Spinal cord (tissue), 10 donors: ENCODE data around the gene DGKI. TPM values are rescaled to one million over a fixed set of nuclear protein-coding genes. Genes with fewer than 3 reads are reported as not detected.

ENCODE experiments used
- DNase-seq, 6 donors: peaks; one replicate each; pipeline versions ENCODE4 v3.0.0 to v3.0.0-alpha.2; 2013 to 2015; ENCODE audit warnings: low spot score in 6 of 6, low read depth in 4 of 6
- H3K27ac ChIP-seq: one replicate; pipeline ENCODE4 v1.5.1; 2013; ENCODE audit warnings: low read depth, low read length, control low read depth
- H3K27me3 ChIP-seq: one replicate; pipeline ENCODE4 v1.6.1; 2013; ENCODE audit warnings: low read length; ENCODE audit not compliant: control insufficient read depth, insufficient read depth
- H3K36me3 ChIP-seq: one replicate; pipeline ENCODE4 v1.6.1; 2013; ENCODE audit warnings: low read length; ENCODE audit not compliant: control insufficient read depth, insufficient read depth
- H3K4me1 ChIP-seq: one replicate; pipeline ENCODE4 v1.6.1; 2013; ENCODE audit warnings: low read length; ENCODE audit not compliant: control insufficient read depth, insufficient read depth
- H3K4me3 ChIP-seq: one replicate; pipeline ENCODE4 v1.5.1; 2013; ENCODE audit warnings: low read depth, low read length, control low read depth
- H3K9me3 ChIP-seq: one replicate; pipeline ENCODE4 v1.6.1; 2013; ENCODE audit warnings: low read length; ENCODE audit not compliant: control insufficient read depth, insufficient read depth
- WGBS: methylation state at CpG from one replicate; pipeline ENCODE4 v1.1.5; 2013; ENCODE audit warnings: missing lambda C conversion rate; ENCODE audit not compliant: insufficient coverage; 5-methylcytosine and 5-hydroxymethylcytosine counted together
- polyA plus RNA-seq, 2 donors: library from polyadenylated mRNA; unstranded; fragments of 120-200 nt; gene quantifications; one replicate each; pipeline ENCODE4 v1.2.1, GENCODE V29; 2013; ENCODE audit not compliant: insufficient read length in 2 of 2
- total RNA-seq, 2 donors: library from RNA; depleted of rRNA in 1 of 2; stranded (reverse); fragments of 120-200 nt in 1 of 2; fragments of >200 nt in 1 of 2; gene quantifications; one replicate each; pipeline versions ENCODE4 v1.2.3 to v1.2.4, GENCODE V29; 2013 to 2014
- donor health status: healthy.

DGKI gene
- total and polyA plus RNA-seq, 4 donors = 12.4 to 75.0 (median 22.7) TPM

DNA sequence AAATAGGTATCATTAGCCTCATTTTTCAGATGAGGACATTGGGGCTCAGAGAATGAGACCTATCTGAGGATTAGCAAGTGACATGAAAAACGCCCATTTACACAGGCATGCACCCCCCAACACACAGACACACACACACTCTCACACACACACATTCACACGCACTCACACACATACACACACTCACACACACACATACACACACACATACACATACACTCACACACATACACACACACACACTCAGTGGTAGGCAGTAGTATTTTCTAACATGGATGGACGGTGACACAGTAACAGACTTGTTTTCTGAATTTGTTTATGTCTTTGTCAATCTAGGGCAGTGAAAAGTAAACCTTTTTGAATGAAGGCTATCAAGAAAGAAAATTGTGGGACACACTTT, 21.3 kb downstream of the DGKI start:
- peaks cover 6% of the 10 kb centered on the region for H3K4me1 ChIP-seq
- H3K9me3 ChIP-seq = no peaks in the 10 kb centered on the region
- no peak overlapping the region for H3K4me3 ChIP-seq
- no peak for DNase-seq
- no peaks in the 10 kb centered on the region for H3K36me3 ChIP-seq
- no peaks in the 10 kb centered on the region for H3K27me3 ChIP-seq
- no peak overlapping the region for H3K27ac ChIP-seq
- 88% methylated on average over 2 of the region's 3 CpGs for WGBS

DNA sequence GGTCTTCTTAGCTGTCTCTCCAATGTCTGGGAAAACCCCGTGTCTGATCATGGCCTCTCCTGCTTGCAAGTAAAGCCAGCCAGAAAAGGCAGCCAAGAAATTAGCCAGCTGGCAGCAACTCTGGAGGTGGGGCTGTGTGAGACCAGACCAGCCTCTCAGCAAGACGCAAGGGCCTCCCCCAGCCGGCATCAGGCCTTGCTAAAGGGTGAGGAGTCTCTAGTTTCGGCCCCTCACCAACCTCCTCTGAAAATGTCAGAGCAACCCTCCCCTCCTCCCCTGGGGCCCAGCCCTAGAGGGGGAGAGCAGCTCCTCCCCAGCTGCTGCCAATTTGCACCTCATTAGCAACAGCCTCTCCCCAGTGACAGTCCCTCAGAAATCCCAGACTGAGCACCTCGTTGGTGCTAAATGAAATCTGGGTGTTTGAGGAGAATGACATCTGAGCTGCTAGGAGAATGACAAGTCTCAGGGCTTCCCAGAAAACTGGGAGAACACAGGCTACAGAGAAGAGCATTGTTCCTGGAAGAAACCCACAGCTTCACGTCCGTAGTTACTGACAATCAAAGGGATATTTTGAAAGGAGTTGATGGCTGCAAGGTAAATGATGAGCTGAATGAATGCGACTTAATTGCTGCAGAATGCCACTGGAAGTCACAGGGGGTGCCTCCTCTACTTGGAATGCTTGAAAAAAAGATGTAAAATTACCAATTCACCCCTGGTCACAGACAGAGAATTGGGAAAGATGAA, 25.9 kb downstream of the DGKI start:
- Histone ChIP-seq H3K36me3 (no peaks in the 10 kb centered on the region), H3K27me3 (no peaks in the 10 kb centered on the region), H3K27ac (peak overlapping the region; percentile 68), H3K9me3 (no peaks in the 10 kb centered on the region), H3K4me3 (no peak overlapping the region), H3K4me1 (peaks cover 10% of the 10 kb centered on the region)
- peak; percentile 41 to 93 (median 62) for DNase-seq
- 36% methylated on average over 2 of the region's 8 CpGs for WGBS

DNA sequence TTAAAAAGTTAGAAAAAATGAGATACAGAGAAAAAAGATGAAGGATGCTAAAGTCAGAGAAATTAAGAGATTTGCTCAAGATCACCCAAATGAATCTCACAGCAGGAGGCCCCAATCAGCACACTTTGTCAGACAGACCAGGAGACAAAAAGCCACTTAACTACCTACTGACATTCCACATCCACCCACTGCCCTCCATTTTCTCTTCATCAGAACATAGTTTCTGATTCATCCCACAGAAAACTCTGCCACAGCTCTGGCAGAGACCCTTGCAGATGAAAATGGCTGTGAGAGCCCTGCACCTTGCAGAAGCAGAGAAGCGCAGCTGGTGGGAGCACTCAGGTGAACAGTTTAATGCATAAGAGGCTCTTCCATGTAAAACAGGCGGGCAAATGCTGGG, 26.6 kb downstream of the DGKI start:
- no peak for DNase-seq
- Histone ChIP-seq H3K27ac (peak overlapping the region; percentile 36), H3K36me3 (no peaks in the 10 kb centered on the region), H3K9me3 (no peaks in the 10 kb centered on the region), H3K4me3 (no peak overlapping the region), H3K27me3 (no peaks in the 10 kb centered on the region), H3K4me1 (peaks cover 10% of the 10 kb centered on the region)
- WGBS = 67% methylated on average over 1 of the region's 2 CpGs

DNA sequence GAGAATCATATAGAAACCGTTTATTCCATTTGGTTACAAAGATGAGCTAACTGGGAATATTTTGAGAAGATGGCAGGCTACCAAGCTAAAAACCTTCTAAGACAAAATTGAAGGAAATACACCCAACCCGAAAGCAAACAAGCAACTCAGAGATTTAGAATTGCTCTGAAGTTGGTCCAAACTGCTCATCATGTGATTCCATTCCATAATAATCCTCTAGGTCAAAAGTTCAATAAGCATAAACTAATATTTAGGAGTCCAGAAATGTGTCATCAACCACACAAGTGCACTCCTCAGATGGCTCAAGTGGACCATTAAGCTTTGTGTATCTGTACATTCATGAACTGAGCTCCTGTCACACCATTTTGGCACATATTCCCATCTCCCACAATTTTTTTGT, 28.7 kb downstream of the DGKI start:
- H3K4me1 ChIP-seq = peaks cover 10% of the 10 kb centered on the region
- 100% methylated on average over 1 of the region's 2 CpGs for WGBS
- no peaks in the 10 kb centered on the region for H3K36me3 ChIP-seq

DNA sequence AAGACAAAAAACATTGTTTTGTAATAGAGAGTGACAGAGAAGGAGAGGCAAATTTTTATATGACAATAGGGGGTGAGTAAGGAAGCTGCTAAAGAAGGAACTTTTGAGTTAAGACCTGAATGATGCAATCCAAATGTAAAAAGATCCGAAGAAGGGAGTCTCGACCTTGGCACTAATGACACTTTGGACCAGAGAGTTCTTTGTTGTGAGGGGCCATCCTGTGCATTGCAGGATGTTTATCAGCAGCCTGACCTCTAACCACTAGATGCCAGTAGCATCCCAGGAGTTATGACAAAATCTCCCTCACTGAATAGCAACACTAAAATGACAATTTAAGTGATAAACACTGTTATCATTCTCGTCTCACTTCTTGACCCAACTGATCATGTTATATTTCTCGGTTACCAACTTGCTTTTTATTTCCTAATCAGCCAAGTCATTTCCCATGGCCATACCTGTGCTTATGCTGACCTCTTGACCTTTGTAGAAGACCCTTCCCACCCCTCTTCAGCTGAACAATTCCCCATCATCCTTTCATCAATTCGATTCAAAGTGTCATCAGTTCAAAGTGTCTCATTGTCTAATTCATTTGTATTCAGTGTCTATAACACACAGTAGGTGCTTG, 30.0 kb downstream of the DGKI start:
- H3K36me3 ChIP-seq = no peaks in the 10 kb centered on the region
- H3K9me3 ChIP-seq = no peaks in the 10 kb centered on the region
- 69% methylated on average over 2 of the region's 5 CpGs for WGBS
- no peak overlapping the region for H3K4me3 ChIP-seq
- no peaks in the 10 kb centered on the region for H3K27me3 ChIP-seq
- peaks cover 10% of the 10 kb centered on the region for H3K4me1 ChIP-seq
- H3K27ac ChIP-seq = no peak overlapping the region
- DNase-seq = no peak

More for the DNA sequence above, 28.7 kb downstream of the DGKI start:
- H3K9me3 ChIP-seq = no peaks in the 10 kb centered on the region
- no peak overlapping the region for H3K27ac ChIP-seq
- H3K4me3 ChIP-seq = no peak overlapping the region
- H3K27me3 ChIP-seq = no peaks in the 10 kb centered on the region
- DNase-seq = no peak

DNA sequence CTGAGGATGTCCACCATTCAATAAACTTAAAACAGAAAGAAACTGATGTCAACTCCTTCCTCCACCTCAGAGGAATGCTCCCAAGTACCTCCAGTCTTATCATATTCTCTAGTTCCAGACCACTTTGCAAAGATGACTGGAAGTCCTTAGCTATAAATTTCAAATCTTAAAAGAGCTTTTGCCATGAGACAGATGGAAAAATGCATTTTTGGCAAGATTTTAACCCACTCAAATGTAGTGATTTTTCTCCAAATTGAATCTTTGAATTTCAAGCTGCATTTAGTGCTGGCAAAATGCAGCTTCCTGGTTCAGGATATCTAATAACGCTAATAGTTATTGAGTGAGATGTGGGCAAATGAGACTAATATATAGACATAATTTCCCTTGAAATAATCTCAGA, 33.2 kb downstream of the DGKI start:
- Histone ChIP-seq H3K36me3 (no peaks in the 10 kb centered on the region), H3K9me3 (no peaks in the 10 kb centered on the region), H3K4me1 (no peaks in the 10 kb centered on the region), H3K27ac (no peak overlapping the region), H3K27me3 (no peaks in the 10 kb centered on the region), H3K4me3 (no peak overlapping the region)
- no CpG with 5 or more reads among the region's 1 CpG for WGBS
- DNase-seq = peak in 1 of 6 donors; percentile 69

DNA sequence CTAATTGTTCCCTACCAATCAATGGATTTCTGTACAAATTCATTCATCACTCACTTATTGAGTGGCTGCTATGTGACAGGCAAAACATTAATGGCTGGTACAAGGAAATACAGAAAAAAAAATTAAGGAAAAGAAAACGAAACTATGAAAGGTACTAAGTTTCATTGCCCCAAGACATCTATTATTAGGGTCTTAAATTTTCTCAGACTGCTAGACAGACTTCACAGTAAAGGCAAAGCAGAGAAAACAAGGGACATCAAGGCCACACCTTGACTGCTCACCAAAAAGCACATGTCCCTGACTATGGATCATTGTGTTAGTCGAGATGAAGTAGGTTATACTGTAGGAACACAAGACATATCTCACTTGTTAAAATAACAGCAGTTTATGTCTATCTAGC, 36.5 kb downstream of the DGKI start:
- H3K27me3 ChIP-seq = no peaks in the 10 kb centered on the region
- H3K27ac ChIP-seq = no peak overlapping the region
- no peaks in the 10 kb centered on the region for H3K9me3 ChIP-seq
- WGBS = no CpG with 5 or more reads among the region's 2 CpGs
- no peaks in the 10 kb centered on the region for H3K36me3 ChIP-seq
- DNase-seq = no peak
- H3K4me1 ChIP-seq = no peaks in the 10 kb centered on the region
- no peak overlapping the region for H3K4me3 ChIP-seq

DNA sequence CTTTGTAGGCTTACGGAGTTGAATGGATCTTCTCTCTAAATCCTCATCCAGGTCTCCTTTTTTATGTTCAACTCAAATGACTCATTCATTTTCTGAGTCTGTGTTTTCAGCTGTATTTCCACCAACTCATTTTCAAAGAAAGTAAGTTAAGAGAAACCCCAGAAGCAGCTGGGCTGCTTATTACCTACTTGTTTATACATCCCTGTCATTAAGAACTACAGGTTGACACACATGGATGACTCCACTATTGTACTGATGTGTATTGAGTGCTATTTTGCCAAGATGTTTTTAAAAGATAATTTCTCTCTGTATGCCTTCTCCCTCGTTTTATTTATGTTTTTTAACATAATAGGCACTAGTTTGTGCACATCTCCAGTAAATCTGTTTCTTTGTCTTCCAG, 41.9 kb downstream of the DGKI start:
- DNase-seq = peak in 1 of 6 donors; percentile 54
- Histone ChIP-seq H3K27ac (no peak overlapping the region), H3K4me3 (no peak overlapping the region), H3K27me3 (no peaks in the 10 kb centered on the region), H3K36me3 (no peaks in the 10 kb centered on the region), H3K9me3 (no peaks in the 10 kb centered on the region), H3K4me1 (no peaks in the 10 kb centered on the region)
- WGBS = no CpG with 5 or more reads among the region's 2 CpGs

DNA sequence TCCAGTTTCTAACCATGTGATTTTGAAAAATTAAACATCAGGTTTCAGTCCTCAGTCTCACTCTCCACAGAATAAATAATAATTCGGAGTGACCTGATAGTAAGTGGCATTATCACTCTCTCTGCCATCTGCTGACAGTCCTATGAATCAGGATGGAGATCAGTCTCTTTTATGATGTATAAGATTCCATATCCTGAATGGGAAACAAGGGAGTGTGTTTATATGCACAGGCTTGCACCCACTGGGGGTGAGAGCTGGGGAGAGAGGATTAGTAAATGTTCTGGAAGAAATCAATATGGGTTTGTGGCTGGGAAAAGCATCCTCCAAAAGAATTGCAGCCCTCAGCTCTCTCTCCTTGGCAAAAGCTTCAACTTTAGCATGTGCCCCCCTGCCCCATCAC, 45.3 kb downstream of the DGKI start:
- Histone ChIP-seq H3K27me3 (no peaks in the 10 kb centered on the region), H3K9me3 (peaks cover 2% of the 10 kb centered on the region), H3K36me3 (no peaks in the 10 kb centered on the region), H3K4me1 (no peaks in the 10 kb centered on the region), H3K4me3 (no peak overlapping the region), H3K27ac (no peak overlapping the region)
- no CpG with 5 or more reads among the region's 1 CpG for WGBS
- DNase-seq = no peak

DNA sequence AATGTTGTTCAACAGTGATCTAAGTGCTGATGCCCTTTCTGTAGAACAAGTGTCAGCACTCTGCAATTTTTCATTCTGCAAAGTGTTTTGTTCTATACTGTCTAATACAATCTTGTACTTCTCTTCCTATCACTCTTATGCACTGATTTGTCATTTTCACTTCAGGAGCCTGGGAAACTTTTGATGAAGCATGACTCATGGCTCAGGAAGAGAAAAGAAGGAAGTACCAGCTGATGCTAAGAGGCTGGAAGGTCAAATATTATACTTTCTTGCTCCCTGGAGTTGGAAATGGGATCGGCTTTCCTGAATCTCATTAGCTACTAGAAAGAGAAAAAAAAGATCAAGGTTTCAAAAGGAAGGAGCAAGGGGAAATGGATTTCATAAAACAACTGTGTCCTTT, 45.8 kb downstream of the DGKI start:
- H3K4me1 ChIP-seq = no peaks in the 10 kb centered on the region
- H3K36me3 ChIP-seq = no peaks in the 10 kb centered on the region
- no CpG with 5 or more reads among the region's 1 CpG for WGBS
- H3K27me3 ChIP-seq = no peaks in the 10 kb centered on the region
- no peak overlapping the region for H3K4me3 ChIP-seq
- no peak overlapping the region for H3K27ac ChIP-seq
- H3K9me3 ChIP-seq = peaks cover 3% of the 10 kb centered on the region
- no peak for DNase-seq
